Stomach (tissue), 19 donors: ENCODE measurements around the gene MTRF1. TPM values are rescaled to one million over a fixed set of nuclear protein-coding genes. Genes with fewer than 3 reads are reported as not detected.
A peak's percentile ranks its signal among the peaks of the same experiment; 100 is the strongest.

Experiments
- DNase-seq, 2 donors: peaks; one replicate each; pipeline versions ENCODE4 v3.0.0 to v3.0.0-alpha.2; 2013 to 2019
- H3K27ac ChIP-seq, 5 donors: fragments of 200-600 bp in 4 of 5; sonication (generic) in 4 of 5; one replicate each; pipeline ENCODE4 v1.5.1; 2013 to 2019; ENCODE audit warnings: mild to moderate bottlenecking in 1 of 5, moderate library complexity in 1 of 5
- H3K27me3 ChIP-seq, 3 donors: fragments of 200-600 bp; sonication (generic); one replicate each; pipeline ENCODE4 v1.5.1; 2017 to 2019; ENCODE audit warnings: mixed run types in 1 of 3
- H3K36me3 ChIP-seq, 4 donors: fragments of 200-600 bp; sonication (generic); 1 replicate in 3 of 4; 2 replicates in 1 of 4; pipeline ENCODE4 v1.5.1; 2016 to 2019
- H3K4me1 ChIP-seq, 4 donors: fragments of 200-600 bp; sonication (generic); one replicate each; pipeline ENCODE4 v1.5.1; 2016 to 2019
- H3K4me3 ChIP-seq, 4 donors: fragments of 200-600 bp; sonication (generic) in 3 of 4; one replicate each; pipeline ENCODE4 v1.5.1; 2016 to 2019; ENCODE audit warnings: mild to moderate bottlenecking in 1 of 4
- H3K9me3 ChIP-seq, 4 donors: fragments of 200-600 bp; sonication (generic); one replicate each; pipeline ENCODE4 v1.5.1; 2016 to 2019
- CTCF ChIP-seq, 7 experiments: fragments of 450-650 bp in 4 of 7; fragments of 200-600 bp in 3 of 7; sonication (generic) in 3 of 7; IDR thresholded peaks; one replicate each; pipeline ENCODE4 v1.5.1; 2016 to 2019; ENCODE audit warnings: antibody characterized with exemption in 7 of 7, control low read depth in 2 of 7, mild to moderate bottlenecking in 1 of 7
- EP300 ChIP-seq: sonication (generic); formaldehyde crosslinking; IDR thresholded peaks from one replicate; pipeline ENCODE4 v1.6.1; 2017; ENCODE audit warnings: antibody characterized with exemption
- POLR2A ChIP-seq, 4 donors: fragments of 450-650 bp; IDR thresholded peaks; one replicate each; pipeline ENCODE4 v1.6.1; 2016; ENCODE audit warnings: antibody characterized with exemption in 4 of 4, control low read depth in 2 of 4, mild to moderate bottlenecking in 1 of 4, moderate library complexity in 1 of 4
- POLR2AphosphoS5 ChIP-seq, 3 donors: sonication (generic); formaldehyde crosslinking; IDR thresholded peaks; one replicate each; pipeline ENCODE4 v1.6.1; 2016; ENCODE audit warnings: antibody characterized with exemption in 3 of 3
- WGBS, 5 donors: extraction: QIAGEN DNeasy Blood & Tissue Kit in 3 of 5; methylation state at CpG; one replicate each; pipeline versions ENCODE4 v1.1.5 to v1.1.7; 2013 to 2018; 5-methylcytosine and 5-hydroxymethylcytosine counted together
- intact Hi-C: fragments of 100-400 bp; cut with DNase I; formaldehyde crosslinking; loops from one replicate; pipeline ENCODE4 v1.15.1; 2023; ENCODE audit warnings: low total_unique reads
- long read RNA-seq, 10 donors: transcript quantifications; one replicate each; lab custom pipeline, GENCODE V29; 2026
- polyA plus RNA-seq, 3 donors: library from polyadenylated mRNA; stranded (reverse); fragments of 200-250 nt; gene quantifications; one replicate each; pipeline ENCODE4 v1.2.3, GENCODE V29; 2013
- total RNA-seq, 5 donors: library from RNA; depleted of rRNA; stranded (reverse); fragments of >200 nt; gene quantifications; one replicate each; pipeline versions ENCODE4 v1.1.0 to v1.2.3, GENCODE V29; 2014 to 2016
- donor health status: healthy with polysubstance abuse.
- donor health status: Bipolar disorder and iron deficiency.
- donor health status: healthy.

Gene MTRF1
- 10 to 100 TPM in 3 of 5 donors, 1 to 10 TPM in 2; 7.6 to 29.9 (median 13.0) TPM for total RNA-seq
- polyA plus RNA-seq: 10 to 100 TPM in 1 of 3 donors, 1 to 10 TPM in 2; 6.4 to 11.8 (median 7.4) TPM
- long read RNA-seq, donor 1, partial matches to known transcripts: 0 of 1 reads
- long read RNA-seq, donor 1, other reads (novel, unspliced or antisense): 0 of 1 reads
- long read RNA-seq, donor 2: 0 reads
- long read RNA-seq, donor 3, partial matches to known transcripts: 0 of 1 reads
- long read RNA-seq, donor 3, other reads (novel, unspliced or antisense): 0 of 1 reads
- long read RNA-seq, donor 4: 0 reads
- long read RNA-seq, donor 5: 0 reads
- long read RNA-seq, donor 6, partial matches to known transcripts: 6 of 13 reads
- long read RNA-seq, donor 6, other reads (novel, unspliced or antisense): 0 of 13 reads
- long read RNA-seq, donor 7, partial matches to known transcripts: 0 of 2 reads
- long read RNA-seq, donor 7, other reads (novel, unspliced or antisense): 0 of 2 reads
- long read RNA-seq, donor 8, partial matches to known transcripts: 0 of 2 reads
- long read RNA-seq, donor 8, other reads (novel, unspliced or antisense): 0 of 2 reads
- long read RNA-seq, donor 9, partial matches to known transcripts: 0 of 1 reads
- long read RNA-seq, donor 9, other reads (novel, unspliced or antisense): 0 of 1 reads
- long read RNA-seq, donor 10: 0 reads

- H3K4me1 ChIP-seq: peaks cover 0 to 15% (median 8%) of the 10 kb centered on the region in 4 donors
- intact Hi-C loops: no loop called here
- H3K9me3 ChIP-seq: peaks cover 0 to 11% (median 0%) of the 10 kb centered on the region in 4 donors
- H3K4me3 ChIP-seq: peak within 1 kb of the TSS; percentile 60 to 77 (median 64)
- peaks cover 0 to 23% (median 21%) of the 10 kb centered on the region in 4 donors for H3K36me3 ChIP-seq
- H3K27ac ChIP-seq: peak within 1 kb of the TSS; percentile 73 to 89 (median 85)
- 0% methylated on average over 32 of the region's 32 CpGs for whole genome bisulfite sequencing, 5 donors
- no peak for TF ChIP-seq POLR2A (IDR thresholded peaks at IDR 0.05)
- TF ChIP-seq POLR2AphosphoS5 (IDR thresholded peaks at IDR 0.05): peak in 2 of 3 donors; percentile 67 to 69
- no peak for TF ChIP-seq EP300
- no peaks in the 10 kb centered on the region for H3K27me3 ChIP-seq
- DNase-seq: peak; percentile 75 to 94
These were observed at the start of gene MTRF1 for GRCh38 chr13:41263261-41263971. TSS of gene MTRF1 (minus strand) at chr13:41263576. CDS start at chr13:41260907, 2,669 bp downstream.

- no peaks in the 10 kb centered on the region for H3K9me3 ChIP-seq
- TF ChIP-seq POLR2A (IDR thresholded peaks at IDR 0.05): no peak
- TF ChIP-seq CTCF (IDR thresholded peaks at IDR 0.05): no peak
- no peak for TF ChIP-seq POLR2AphosphoS5 (IDR thresholded peaks at IDR 0.05)
- TF ChIP-seq EP300: no peak
- WGBS, 5 donors: 22 to 43% (median 35%) methylated on average over 5 of the region's 5 CpGs
- no peaks in the 10 kb centered on the region for H3K27me3 ChIP-seq
- peak overlapping the region in 1 of 5 donors; percentile 32 for H3K27ac ChIP-seq
- peaks cover 10 to 59% (median 40%) of the 10 kb centered on the region in 4 donors for H3K4me1 ChIP-seq
- DNase-seq: no peak
- H3K36me3 ChIP-seq: no peaks in the 10 kb centered on the region
- peak overlapping the region; percentile 79 to 92 (median 86) for H3K4me3 ChIP-seq
- intact Hi-C loops: no loop called here
These were observed 49.7 kb upstream of the MTRF1 start for GRCh38 chr13:41313117-41313516.

GRCh38 chr13:41312176-41312500, 48.8 kb upstream of the MTRF1 start:
- WGBS, 5 donors: 0 to 1% (median 1%) methylated on average over 11 of the region's 11 CpGs
- Histone ChIP-seq H3K4me3 (peak overlapping the region; percentile 79 to 92 (median 86)), H3K36me3 (no peaks in the 10 kb centered on the region), H3K9me3 (no peaks in the 10 kb centered on the region), H3K27me3 (no peaks in the 10 kb centered on the region), H3K4me1 (peaks cover 10 to 52% (median 37%) of the 10 kb centered on the region in 4 donors), H3K27ac (peak overlapping the region; percentile 89 to 97 (median 96))
- TF ChIP-seq POLR2AphosphoS5 (IDR thresholded peaks at IDR 0.05): no peak
- no peak for TF ChIP-seq EP300
- no peak for TF ChIP-seq CTCF (IDR thresholded peaks at IDR 0.05)
- TF ChIP-seq POLR2A (IDR thresholded peaks at IDR 0.05): no peak
- intact Hi-C loops: no loop called here
- DNase-seq: peak; percentile 46 to 70

- Histone ChIP-seq H3K4me3 (peak overlapping the region; percentile 79 to 92 (median 86)), H3K9me3 (no peaks in the 10 kb centered on the region), H3K36me3 (no peaks in the 10 kb centered on the region), H3K4me1 (peaks cover 10 to 48% (median 35%) of the 10 kb centered on the region in 4 donors), H3K27me3 (no peaks in the 10 kb centered on the region), H3K27ac (peak overlapping the region; percentile 89 to 97 (median 96))
- TF ChIP-seq POLR2AphosphoS5 (IDR thresholded peaks at IDR 0.05) (peak in 1 of 3 donors; percentile 22), POLR2A (IDR thresholded peaks at IDR 0.05) (no peak)
- WGBS, 5 donors: 0 to 1% (median 0%) methylated on average over 42 to 73 of the region's 73 CpGs
- intact Hi-C loops: no loop called here
- DNase-seq: peak; percentile 49 to 76
These were observed 48.2 kb upstream of the MTRF1 start for GRCh38 chr13:41311406-41312175.
